ENCODE results near the gene UTP14A. TPM values are rescaled to one million over a fixed set of nuclear protein-coding genes. Genes with fewer than 3 reads are reported as not detected.

UTP14A gene
- total and polyA plus RNA-seq, 2 donors (not counting 1 experiment from before 2014, with no cell fraction given): 6.0 to 21.5 TPM

DNA sequence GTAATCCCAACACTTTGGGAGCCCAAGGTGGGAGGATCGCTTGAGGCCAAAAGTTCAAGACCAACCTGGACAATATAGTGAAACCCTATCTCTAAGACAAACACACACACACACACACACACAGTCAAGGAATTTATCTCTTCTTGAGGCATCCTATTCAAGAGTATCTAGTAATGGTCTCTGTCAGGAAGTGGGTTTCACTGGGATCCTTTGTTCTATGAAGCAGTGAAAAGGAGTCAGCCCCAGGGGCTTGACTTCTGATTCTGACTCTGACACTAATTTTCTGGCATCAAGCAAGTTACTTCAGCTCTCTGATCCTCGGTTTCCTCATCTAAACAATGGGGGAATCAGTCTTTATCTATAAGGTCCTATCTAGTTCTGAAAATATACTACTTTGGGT, 34.8 kb downstream of the UTP14A start:
- ChIA-PET POLR2A (no interaction called here), CTCF (no interaction called here)
- whole genome bisulfite sequencing (ENCODE audit: insufficient coverage): no CpG with 5 or more reads among the region's 2 CpGs
- intact Hi-C loops (cut with micrococcal nuclease): no loop called here
- Histone ChIP-seq H3K27ac (ENCODE audit: low read length in 2 of 2) (no peak overlapping the region), H2AFZ (ENCODE audit: insufficient read depth, low read depth, low read length, poor library complexity, severe bottlenecking) (no peak overlapping the region), H4K20me1 (ENCODE audit: control insufficient read depth, insufficient read depth, low read length, poor library complexity, severe bottlenecking) (no peaks in the 10 kb centered on the region), H3K9me3 (ENCODE audit: control extremely low read depth in 1 of 3, control insufficient read depth in 2 of 3, insufficient read depth in 1 of 3, low read length in 2 of 3) (no peaks in the 10 kb centered on the region), H3K79me2 (ENCODE audit: control insufficient read depth, insufficient read depth, low read length) (no peaks in the 10 kb centered on the region), H3K4me2 (replicated peaks; ENCODE audit: low read depth, low read length, poor library complexity, severe bottlenecking) (no peak overlapping the region), H3K9ac (ENCODE audit: low read length) (no peak overlapping the region), H3K4me3 (ENCODE audit: control extremely low read depth in 1 of 5, extremely low read depth in 1 of 5, insufficient read depth in 1 of 5, low read depth in 2 of 5, low read length in 4 of 5) (no peak overlapping the region), H3K4me1 (ENCODE audit: control insufficient read depth in 2 of 2, insufficient read depth in 2 of 2, low read length in 2 of 2) (no peaks in the 10 kb centered on the region), H3K27me3 (replicated peaks in 1 of 4; ENCODE audit: control extremely low read depth in 1 of 4, control insufficient read depth in 3 of 4, insufficient read depth in 4 of 4, low read length in 3 of 4) (no peaks in the 10 kb centered on the region), H3K36me3 (replicated peaks in 1 of 2; ENCODE audit: control extremely low read depth in 1 of 2, control insufficient read depth in 1 of 2, extremely low read depth in 1 of 2, insufficient read depth in 2 of 2, low read length in 1 of 2) (no peaks in the 10 kb centered on the region)
- no peaks in the 10 kb centered on the region for H3K9me3 Mint-ChIP-seq (ENCODE audit: insufficient read depth)
- ATAC-seq (ENCODE audit: low read depth) (no peak), DNase-seq (no peak)
- peaks cover 3% of the 10 kb centered on the region for H3K27me3 Mint-ChIP-seq
- no peaks in the 10 kb centered on the region for H3K4me1 Mint-ChIP-seq
- no peak overlapping the region for H3K27ac Mint-ChIP-seq
- TF ChIP-seq, protein P1, sequence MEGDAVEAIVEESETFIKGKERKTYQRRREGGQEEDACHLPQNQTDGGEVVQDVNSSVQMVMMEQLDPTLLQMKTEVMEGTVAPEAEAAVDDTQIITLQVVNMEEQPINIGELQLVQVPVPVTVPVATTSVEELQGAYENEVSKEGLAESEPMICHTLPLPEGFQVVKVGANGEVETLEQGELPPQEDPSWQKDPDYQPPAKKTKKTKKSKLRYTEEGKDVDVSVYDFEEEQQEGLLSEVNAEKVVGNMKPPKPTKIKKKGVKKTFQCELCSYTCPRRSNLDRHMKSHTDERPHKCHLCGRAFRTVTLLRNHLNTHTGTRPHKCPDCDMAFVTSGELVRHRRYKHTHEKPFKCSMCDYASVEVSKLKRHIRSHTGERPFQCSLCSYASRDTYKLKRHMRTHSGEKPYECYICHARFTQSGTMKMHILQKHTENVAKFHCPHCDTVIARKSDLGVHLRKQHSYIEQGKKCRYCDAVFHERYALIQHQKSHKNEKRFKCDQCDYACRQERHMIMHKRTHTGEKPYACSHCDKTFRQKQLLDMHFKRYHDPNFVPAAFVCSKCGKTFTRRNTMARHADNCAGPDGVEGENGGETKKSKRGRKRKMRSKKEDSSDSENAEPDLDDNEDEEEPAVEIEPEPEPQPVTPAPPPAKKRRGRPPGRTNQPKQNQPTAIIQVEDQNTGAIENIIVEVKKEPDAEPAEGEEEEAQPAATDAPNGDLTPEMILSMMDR (IDR thresholded peaks at IDR 0.05): no peak
- TF ChIP-seq EZH2 (IDR thresholded peaks at IDR 0.05; ENCODE audit: borderline replicate concordance, insufficient read depth, low read depth, low read length, poor library complexity, severe bottlenecking): no peak
- no peak overlapping the region for H3K4me3 Mint-ChIP-seq

DNA sequence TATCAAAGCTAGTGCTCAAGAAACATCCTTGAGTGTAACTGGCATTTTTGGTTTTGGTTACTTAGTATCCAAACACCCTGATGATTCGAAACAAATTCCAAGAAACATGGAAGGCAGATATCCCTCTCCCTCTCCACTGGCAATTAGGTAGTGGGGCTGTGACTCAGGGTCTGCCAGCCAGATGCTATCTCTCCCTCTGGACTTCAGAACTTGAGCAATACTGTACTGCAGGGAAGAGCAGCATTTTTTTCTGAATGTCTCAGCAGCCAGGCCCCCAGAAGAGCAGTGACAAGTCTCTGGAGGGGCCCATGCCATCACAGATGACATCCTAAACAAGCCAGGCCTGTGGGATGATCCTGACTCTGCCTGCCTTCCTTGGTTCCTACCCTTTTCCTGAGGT, 39.2 kb downstream of the UTP14A start:
- no peak overlapping the region for H3K27ac Mint-ChIP-seq
- Histone ChIP-seq H3K4me1 (ENCODE audit: control insufficient read depth in 2 of 2, insufficient read depth in 2 of 2, low read length in 2 of 2) (no peaks in the 10 kb centered on the region), H3K27me3 (replicated peaks in 1 of 4; ENCODE audit: control extremely low read depth in 1 of 4, control insufficient read depth in 3 of 4, insufficient read depth in 4 of 4, low read length in 3 of 4) (no peaks in the 10 kb centered on the region), H3K4me2 (replicated peaks; ENCODE audit: low read depth, low read length, poor library complexity, severe bottlenecking) (no peak overlapping the region), H4K20me1 (ENCODE audit: control insufficient read depth, insufficient read depth, low read length, poor library complexity, severe bottlenecking) (no peaks in the 10 kb centered on the region), H3K27ac (ENCODE audit: low read length in 2 of 2) (no peak overlapping the region), H3K9me3 (ENCODE audit: control extremely low read depth in 1 of 3, control insufficient read depth in 2 of 3, insufficient read depth in 1 of 3, low read length in 2 of 3) (no peaks in the 10 kb centered on the region), H3K79me2 (ENCODE audit: control insufficient read depth, insufficient read depth, low read length) (no peaks in the 10 kb centered on the region), H2AFZ (ENCODE audit: insufficient read depth, low read depth, low read length, poor library complexity, severe bottlenecking) (no peak overlapping the region), H3K4me3 (ENCODE audit: control extremely low read depth in 1 of 5, extremely low read depth in 1 of 5, insufficient read depth in 1 of 5, low read depth in 2 of 5, low read length in 4 of 5) (no peak overlapping the region), H3K36me3 (replicated peaks in 1 of 2; ENCODE audit: control extremely low read depth in 1 of 2, control insufficient read depth in 1 of 2, extremely low read depth in 1 of 2, insufficient read depth in 2 of 2, low read length in 1 of 2) (no peaks in the 10 kb centered on the region), H3K9ac (ENCODE audit: low read length) (no peak overlapping the region)
- TF ChIP-seq, protein P1 (IDR thresholded peaks at IDR 0.05): no peak
- TF ChIP-seq EZH2 (IDR thresholded peaks at IDR 0.05; ENCODE audit: borderline replicate concordance, insufficient read depth, low read depth, low read length, poor library complexity, severe bottlenecking): no peak
- no peaks in the 10 kb centered on the region for H3K4me1 Mint-ChIP-seq
- peaks cover 3% of the 10 kb centered on the region for H3K27me3 Mint-ChIP-seq
- intact Hi-C loops (cut with micrococcal nuclease): no loop called here
- H3K9me3 Mint-ChIP-seq (ENCODE audit: insufficient read depth): no peaks in the 10 kb centered on the region
- no peak overlapping the region for H3K4me3 Mint-ChIP-seq
- CTCF ChIA-PET: no interaction called here
- POLR2A ChIA-PET: no interaction called here
- ATAC-seq (ENCODE audit: low read depth) (no peak), DNase-seq (no peak)
- WGBS (ENCODE audit: insufficient coverage): no CpG with 5 or more reads among the region's 1 CpG

All from B cell (primary cell).